ENCODE data around the gene DGKQ. TPM values are rescaled to one million over a fixed set of nuclear protein-coding genes. Genes with fewer than 3 reads are reported as not detected.
A peak's percentile ranks its signal among the peaks of the same experiment; 100 is the strongest.

DGKQ gene
- total and polyA plus RNA-seq, 9 of the 15 experiments (the other 6 are each of a cell fraction or from before 2014, with no cell fraction given), result 0.17 to 22.0 (median 5.6) TPM

GRCh38 chr4:996030-996996 is 22.9 kb upstream of the DGKQ start:
- FAIRE-seq, result peak; percentile 99
- Histone ChIP-seq H2AFZ (ENCODE audit: low read depth, low read length) (peak overlapping the region; percentile 32; the same call in 1 of the 2 replicates), H3K9me1 (ENCODE audit: control insufficient read depth, insufficient read depth, low read length) (no peaks in the 10 kb centered on the region), H3K79me2 (ENCODE audit: control insufficient read depth, insufficient read depth, low read length) (peaks cover 23% of the 10 kb centered on the region; the same call in 2 of the 3 replicates), H3K4me3 (peak overlapping the region; percentile 47), H3K27ac (ENCODE audit: extremely low read depth, low read depth, low read length) (peak overlapping the region; percentile 81), H3K4me1 (replicated peaks in 1 of 2; ENCODE audit: control insufficient read depth in 2 of 2, insufficient read depth in 2 of 2, low read length in 2 of 2) (peaks cover 41 to 78% of the 10 kb centered on the region in 2 experiments), H3K4me2 (ENCODE audit: insufficient read depth, low read length) (peak overlapping the region; percentile 77), H3K9ac (ENCODE audit: insufficient read depth in 1 of 2, low read depth in 2 of 2, low read length in 2 of 2) (peak overlapping the region; percentile 78 to 94), H3K36me3 (ENCODE audit: control insufficient read depth, insufficient read depth, low read length) (peaks cover 8% of the 10 kb centered on the region; the same call in 1 of the 3 replicates), H3K27me3 (ENCODE audit: control insufficient read depth in 2 of 2, insufficient read depth in 2 of 2, low read length in 2 of 2) (no peaks in the 10 kb centered on the region), H4K20me1 (replicated peaks; ENCODE audit: control insufficient read depth, insufficient read depth, low read length) (no peaks in the 10 kb centered on the region), H3K9me3 (replicated peaks; ENCODE audit: control insufficient read depth, insufficient read depth, low read depth, low read length) (no peaks in the 10 kb centered on the region)
- peak; percentile 66 to 93 (median 80) for DNase-seq (ENCODE audit: extremely low read depth in 1 of 4, low spot score in 3 of 4)
- BruUV-seq (replicated peaks), result no TSS peak
- peak; percentile 75 for ATAC-seq
- 10% methylated on average over 12 of the region's 15 CpGs for WGBS (ENCODE audit: insufficient coverage, low coverage, missing lambda C conversion rate)
- ChIA-PET POLR2A (interaction anchor here (0.7 to 1.2 kb wide), 2 partner anchors 9 to 11 kb away, joined by 3 to 5 read pairs; partner anchors contain the start of gene IDUA), CTCF (ENCODE audit: low intra/inter-chr PET ratio) (no interaction called here)
- intact Hi-C loops (cut with micrococcal nuclease) (loop anchor here (10.0 kb wide), 1 partner anchor 48 kb away; no protein-coding TSS in a partner anchor), in situ Hi-C loops (cut with MboI) (no loop called here)
- peak; percentile 67 for TF ChIP-seq MYC (IDR thresholded peaks at IDR 0.05; ENCODE audit: low read depth, low read length)
- TF ChIP-seq MYC (CRISPR knock-in tag; IDR thresholded peaks at IDR 0.05; ENCODE audit: borderline replicate concordance, low read depth), result no peak
- no peak for TF ChIP-seq CCAR2 (IDR thresholded peaks at IDR 0.05; ENCODE audit: low read depth, low read length)
- peak; percentile 65 for TF ChIP-seq LEF1 (IDR thresholded peaks at IDR 0.05)
- peak; percentile 43 for TF ChIP-seq CBX1 (IDR thresholded peaks at IDR 0.05; ENCODE audit: low read depth)
- TF ChIP-seq ZNF740 (CRISPR knock-in tag; IDR thresholded peaks at IDR 0.05), result 0 out of 2 replicates have a peak, but pooled peaks have one; percentile 22
- TF ChIP-seq ZNF740 (tag; IDR thresholded peaks at IDR 0.05), result no peak
- no peak for TF ChIP-seq FIP1L1 (IDR thresholded peaks at IDR 0.05; ENCODE audit: low read depth, low read length, poor library complexity, severe bottlenecking)
- TF ChIP-seq PRDM10 (IDR thresholded peaks at IDR 0.05; ENCODE audit: partially characterized antibody), result peak; percentile 98
- no peak for TF ChIP-seq GMEB1 (CRISPR knock-in tag; IDR thresholded peaks at IDR 0.05)
- TF ChIP-seq ZNF766 (CRISPR knock-in tag; conservative IDR thresholded peaks at IDR 0.05), result peak; percentile 38; the same call in 1 of the 2 replicates
- no peak for TF ChIP-seq MCM7 (IDR thresholded peaks at IDR 0.05)
- peak; percentile 38 for TF ChIP-seq CCNT2 (IDR thresholded peaks at IDR 0.05; ENCODE audit: borderline replicate concordance, extremely low read depth, insufficient read length, low read depth, low read length)
